Breast epithelium (tissue), 3 donors: Measurements from ENCODE around the gene RASD2.

Source experiments
- POLR2A ChIP-seq: fragments of 450-650 bp; IDR thresholded peaks from one replicate; pipeline ENCODE4 v1.6.1; 2016; ENCODE audit warnings: antibody characterized with exemption, mild to moderate bottlenecking, moderate library complexity
- POLR2AphosphoS5 ChIP-seq, 3 donors: sonication (generic); formaldehyde crosslinking; IDR thresholded peaks; one replicate each; pipeline ENCODE4 v1.6.1; 2017; ENCODE audit warnings: antibody characterized with exemption in 3 of 3
- TF ChIP-seq, protein P1 (sequence below), 3 donors: fragments of 450-650 bp; IDR thresholded peaks; one replicate each; pipeline ENCODE4 v1.5.1; 2016 to 2017; ENCODE audit warnings: antibody characterized with exemption in 3 of 3, mild to moderate bottlenecking in 3 of 3, moderate library complexity in 3 of 3

DNA sequence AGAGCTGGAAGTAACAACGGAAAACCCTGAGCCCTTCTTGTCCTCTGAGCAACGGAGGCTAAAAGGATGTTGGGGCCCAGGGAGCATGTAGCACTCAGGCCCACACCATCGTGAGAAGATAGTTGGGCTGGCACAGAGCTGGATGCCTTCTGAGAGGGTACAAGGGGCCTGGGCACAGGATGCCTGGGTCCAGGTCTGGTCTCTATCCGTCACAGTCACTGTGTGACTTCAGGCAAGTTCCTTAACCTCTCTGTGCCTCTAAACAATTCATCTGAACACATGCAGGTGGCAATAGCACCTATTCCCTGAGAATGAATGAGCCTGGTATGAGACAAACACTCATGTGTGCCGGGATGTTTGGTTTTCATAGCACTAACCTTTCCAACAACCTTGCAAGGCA lies 47.3 kb downstream of the RASD2 start:
- TF ChIP-seq, protein P1, sequence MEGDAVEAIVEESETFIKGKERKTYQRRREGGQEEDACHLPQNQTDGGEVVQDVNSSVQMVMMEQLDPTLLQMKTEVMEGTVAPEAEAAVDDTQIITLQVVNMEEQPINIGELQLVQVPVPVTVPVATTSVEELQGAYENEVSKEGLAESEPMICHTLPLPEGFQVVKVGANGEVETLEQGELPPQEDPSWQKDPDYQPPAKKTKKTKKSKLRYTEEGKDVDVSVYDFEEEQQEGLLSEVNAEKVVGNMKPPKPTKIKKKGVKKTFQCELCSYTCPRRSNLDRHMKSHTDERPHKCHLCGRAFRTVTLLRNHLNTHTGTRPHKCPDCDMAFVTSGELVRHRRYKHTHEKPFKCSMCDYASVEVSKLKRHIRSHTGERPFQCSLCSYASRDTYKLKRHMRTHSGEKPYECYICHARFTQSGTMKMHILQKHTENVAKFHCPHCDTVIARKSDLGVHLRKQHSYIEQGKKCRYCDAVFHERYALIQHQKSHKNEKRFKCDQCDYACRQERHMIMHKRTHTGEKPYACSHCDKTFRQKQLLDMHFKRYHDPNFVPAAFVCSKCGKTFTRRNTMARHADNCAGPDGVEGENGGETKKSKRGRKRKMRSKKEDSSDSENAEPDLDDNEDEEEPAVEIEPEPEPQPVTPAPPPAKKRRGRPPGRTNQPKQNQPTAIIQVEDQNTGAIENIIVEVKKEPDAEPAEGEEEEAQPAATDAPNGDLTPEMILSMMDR (IDR thresholded peaks at IDR 0.05): no peak
- no peak for TF ChIP-seq POLR2A
- TF ChIP-seq POLR2AphosphoS5 (IDR thresholded peaks at IDR 0.05): no peak
